Subcutaneous abdominal adipose tissue (tissue), 5 donors: ENCODE data around the gene GAGE10.

Experiments used
- H3K27ac ChIP-seq: one replicate; pipeline ENCODE4 v1.7.0; 2013; ENCODE audit warnings: low read depth, mild to moderate bottlenecking, inconsistent platforms, low read length, moderate library complexity
- H3K27me3 ChIP-seq, 5 donors: one replicate each; pipeline ENCODE4 v1.7.0; 2013; ENCODE audit warnings: low read length in 5 of 5, inconsistent platforms in 1 of 5; ENCODE audit not compliant: control insufficient read depth in 5 of 5, insufficient read depth in 4 of 5
- H3K36me3 ChIP-seq, 5 donors: one replicate each; pipeline ENCODE4 v1.7.0; 2013; ENCODE audit warnings: low read length in 5 of 5; ENCODE audit not compliant: control insufficient read depth in 5 of 5, insufficient read depth in 5 of 5
- H3K4me1 ChIP-seq, 5 donors: one replicate each; pipeline ENCODE4 v1.7.0; 2013; ENCODE audit warnings: low read length in 5 of 5, mild to moderate bottlenecking in 3 of 5, moderate library complexity in 1 of 5; ENCODE audit not compliant: control insufficient read depth in 5 of 5, insufficient read depth in 5 of 5
- H3K4me3 ChIP-seq, 5 donors: one replicate each; pipeline ENCODE4 v1.7.0; 2013; ENCODE audit warnings: low read length in 5 of 5, low read depth in 1 of 5
- H3K9ac ChIP-seq, 5 donors: one replicate each; pipeline ENCODE4 v1.7.0; 2013; ENCODE audit warnings: low read length in 5 of 5, mild to moderate bottlenecking in 4 of 5, moderate library complexity in 3 of 5
- H3K9me3 ChIP-seq, 5 donors: one replicate each; pipeline ENCODE4 v1.7.0; 2013; ENCODE audit warnings: low read length in 5 of 5; ENCODE audit not compliant: control insufficient read depth in 5 of 5
- donor health status: healthy.
- donor health status: healthy.
- donor health status: healthy.
- donor health status: healthy.
- donor health status: healthy.

The GAGE10 gene

GRCh38 chrX:49303346-49303745 is at the start of gene GAGE10:
GAGE10 (plus strand) TSS chrX:49303646; CDS start chrX:49304860, 1,214 bp downstream.
- Histone ChIP-seq H3K36me3 (no peaks in the 10 kb centered on the region), H3K9me3 (no peaks in the 10 kb centered on the region), H3K27ac (no peak within 1 kb of the TSS), H3K27me3 (peaks cover 3 to 13% (median 5%) of the 10 kb centered on the region in 5 donors), H3K4me1 (peaks cover 0 to under 1% (median 0%) of the 10 kb centered on the region in 5 donors), H3K4me3 (no peak within 1 kb of the TSS), H3K9ac (no peak within 1 kb of the TSS)

GRCh38 chrX:49254639-49255038 is 48.8 kb upstream of the GAGE10 start:
- Histone ChIP-seq H3K4me3 (no peak overlapping the region), H3K4me1 (peaks cover 0 to 3% (median 0%) of the 10 kb centered on the region in 5 donors), H3K9ac (no peak overlapping the region), H3K27me3 (peaks cover 5 to 28% (median 20%) of the 10 kb centered on the region in 5 donors), H3K36me3 (peaks cover 0 to 10% (median 6%) of the 10 kb centered on the region in 5 donors), H3K9me3 (peaks cover 0 to 2% (median 0%) of the 10 kb centered on the region in 5 donors), H3K27ac (no peak overlapping the region)

GRCh38 chrX:49256268-49256995 is 47.0 kb upstream of the GAGE10 start:
- H3K36me3 ChIP-seq: no peaks in the 10 kb centered on the region
- no peaks in the 10 kb centered on the region for H3K9me3 ChIP-seq
- H3K27ac ChIP-seq: no peak overlapping the region
- H3K4me3 ChIP-seq: no peak overlapping the region
- peaks cover 0 to 3% (median 0%) of the 10 kb centered on the region in 5 donors for H3K4me1 ChIP-seq
- no peak overlapping the region for H3K9ac ChIP-seq
- peaks cover 5 to 40% (median 18%) of the 10 kb centered on the region in 5 donors for H3K27me3 ChIP-seq

- H3K9me3 ChIP-seq: peaks cover 0 to 5% (median 3%) of the 10 kb centered on the region in 5 donors
- no peak overlapping the region for H3K27ac ChIP-seq
- no peaks in the 10 kb centered on the region for H3K36me3 ChIP-seq
- H3K4me1 ChIP-seq: peaks cover 0 to 3% (median 0%) of the 10 kb centered on the region in 5 donors
- H3K27me3 ChIP-seq: peaks cover 5 to 46% (median 19%) of the 10 kb centered on the region in 5 donors
- no peak overlapping the region for H3K4me3 ChIP-seq
- no peak overlapping the region for H3K9ac ChIP-seq
Measured at GRCh38 chrX:49257074-49257790, 46.2 kb upstream of the GAGE10 start.

GRCh38 chrX:49257846-49258748 is 45.3 kb upstream of the GAGE10 start:
- no peak overlapping the region for H3K9ac ChIP-seq
- H3K27ac ChIP-seq: no peak overlapping the region
- no peaks in the 10 kb centered on the region for H3K36me3 ChIP-seq
- no peak overlapping the region for H3K4me3 ChIP-seq
- peaks cover 5 to 46% (median 20%) of the 10 kb centered on the region in 5 donors for H3K27me3 ChIP-seq
- H3K9me3 ChIP-seq: peaks cover 0 to 7% (median 3%) of the 10 kb centered on the region in 5 donors
- peaks cover 0 to 3% (median 0%) of the 10 kb centered on the region in 5 donors for H3K4me1 ChIP-seq

GRCh38 chrX:49258749-49259124 is 44.7 kb upstream of the GAGE10 start:
- no peak overlapping the region for H3K4me3 ChIP-seq
- peaks cover 0 to 7% (median 3%) of the 10 kb centered on the region in 5 donors for H3K9me3 ChIP-seq
- peaks cover 5 to 44% (median 20%) of the 10 kb centered on the region in 5 donors for H3K27me3 ChIP-seq
- no peaks in the 10 kb centered on the region for H3K36me3 ChIP-seq
- H3K27ac ChIP-seq: no peak overlapping the region
- H3K4me1 ChIP-seq: peaks cover 0 to 3% (median 0%) of the 10 kb centered on the region in 5 donors
- no peak overlapping the region for H3K9ac ChIP-seq

- Histone ChIP-seq H3K9ac (no peak overlapping the region), H3K27me3 (peaks cover 5 to 42% (median 20%) of the 10 kb centered on the region in 5 donors), H3K36me3 (no peaks in the 10 kb centered on the region), H3K4me3 (no peak overlapping the region), H3K27ac (no peak overlapping the region), H3K9me3 (peaks cover 0 to 7% (median 3%) of the 10 kb centered on the region in 5 donors), H3K4me1 (peaks cover 0 to 3% (median 0%) of the 10 kb centered on the region in 5 donors)
Measured at GRCh38 chrX:49260221-49260985, 43.0 kb upstream of the GAGE10 start.

- H3K4me3 ChIP-seq: no peak overlapping the region
- H3K9ac ChIP-seq: no peak overlapping the region
- H3K27me3 ChIP-seq: peaks cover 5 to 36% (median 14%) of the 10 kb centered on the region in 5 donors
- H3K4me1 ChIP-seq: peaks cover 0 to under 1% (median 0%) of the 10 kb centered on the region in 5 donors
- no peaks in the 10 kb centered on the region for H3K36me3 ChIP-seq
- H3K9me3 ChIP-seq: peaks cover 0 to 7% (median 3%) of the 10 kb centered on the region in 5 donors
- no peak overlapping the region for H3K27ac ChIP-seq
Measured at GRCh38 chrX:49262603-49263002, 40.8 kb upstream of the GAGE10 start.

- Histone ChIP-seq H3K36me3 (no peaks in the 10 kb centered on the region), H3K27me3 (peaks cover 2 to 27% (median 10%) of the 10 kb centered on the region in 5 donors), H3K9me3 (peaks cover 0 to 7% (median 3%) of the 10 kb centered on the region in 5 donors), H3K9ac (no peak overlapping the region), H3K27ac (no peak overlapping the region), H3K4me3 (no peak overlapping the region), H3K4me1 (peaks cover 0 to 5% (median 2%) of the 10 kb centered on the region in 5 donors)
Measured at GRCh38 chrX:49263631-49264030, 39.8 kb upstream of the GAGE10 start.
